Esophagus squamous epithelium (tissue), 5 donors: ENCODE results near the gene TNP2. TPM values are rescaled to one million over a fixed set of nuclear protein-coding genes. Genes with fewer than 3 reads are reported as not detected.

Experiments used
- DNase-seq: peaks from one replicate; lab custom pipeline; 2025; lab: John Stamatoyannopoulos, UW
- H3K27ac ChIP-seq, 4 donors: fragments of 200-600 bp; sonication (generic); one replicate each; pipeline ENCODE4 v1.5.1; 2016 to 2019; ENCODE audit warnings: mild to moderate bottlenecking in 1 of 4
- H3K27me3 ChIP-seq, 4 donors: fragments of 200-600 bp; sonication (generic); 1 replicate in 3 of 4; 2 replicates in 1 of 4; pipeline versions ENCODE4 v1.5.1 to v1.6.0; 2017 to 2021; ENCODE audit warnings: antibody characterized with exemption in 1 of 4
- H3K36me3 ChIP-seq, 3 donors: fragments of 200-600 bp; sonication (generic); one replicate each; pipeline ENCODE4 v1.5.1; 2016 to 2019
- H3K4me1 ChIP-seq, 3 donors: fragments of 200-600 bp; sonication (generic); one replicate each; pipeline ENCODE4 v1.5.1; 2017 to 2019
- H3K4me3 ChIP-seq, 4 donors: fragments of 200-600 bp; sonication (generic); 1 replicate in 3 of 4; 2 replicates in 1 of 4; pipeline ENCODE4 v1.5.1; 2016 to 2019; ENCODE audit warnings: mild to moderate bottlenecking in 2 of 4, moderate library complexity in 1 of 4
- H3K9me3 ChIP-seq, 3 donors: fragments of 200-600 bp; sonication (generic); one replicate each; pipeline ENCODE4 v1.5.1; 2016 to 2019
- POLR2A ChIP-seq, 4 donors: fragments of 450-650 bp; IDR thresholded peaks; one replicate each; pipeline ENCODE4 v1.6.1; 2017; ENCODE audit warnings: antibody characterized with exemption in 4 of 4, mild to moderate bottlenecking in 4 of 4, moderate library complexity in 3 of 4
- WGBS, 2 donors: methylation state at CpG; one replicate each; pipeline ENCODE4 v1.1.5; 2018; 5-methylcytosine and 5-hydroxymethylcytosine counted together
- intact Hi-C: fragments of 100-400 bp; cut with DNase I; formaldehyde crosslinking; loops from one replicate; pipeline ENCODE4 v1.15.0; 2022
- total RNA-seq, 4 donors: library from RNA; depleted of rRNA; stranded (reverse); fragments of >200 nt; gene quantifications; one replicate each; pipeline ENCODE4 v1.1.0, GENCODE V29; 2016
- TF ChIP-seq, protein P1 (sequence below), 6 experiments: fragments of 450-650 bp in 4 of 6; fragments of 200-600 bp in 2 of 6; sonication (generic) in 2 of 6; IDR thresholded peaks; one replicate each; pipeline ENCODE4 v1.5.1; 2016 to 2019; ENCODE audit warnings: antibody characterized with exemption in 6 of 6, mild to moderate bottlenecking in 4 of 6, moderate library complexity in 4 of 6
- donor health status: DM: yes; HTN: yes; CAD: no.

The TNP2 gene
- total RNA-seq, 4 donors from 2014 or later: not detected

DNA sequence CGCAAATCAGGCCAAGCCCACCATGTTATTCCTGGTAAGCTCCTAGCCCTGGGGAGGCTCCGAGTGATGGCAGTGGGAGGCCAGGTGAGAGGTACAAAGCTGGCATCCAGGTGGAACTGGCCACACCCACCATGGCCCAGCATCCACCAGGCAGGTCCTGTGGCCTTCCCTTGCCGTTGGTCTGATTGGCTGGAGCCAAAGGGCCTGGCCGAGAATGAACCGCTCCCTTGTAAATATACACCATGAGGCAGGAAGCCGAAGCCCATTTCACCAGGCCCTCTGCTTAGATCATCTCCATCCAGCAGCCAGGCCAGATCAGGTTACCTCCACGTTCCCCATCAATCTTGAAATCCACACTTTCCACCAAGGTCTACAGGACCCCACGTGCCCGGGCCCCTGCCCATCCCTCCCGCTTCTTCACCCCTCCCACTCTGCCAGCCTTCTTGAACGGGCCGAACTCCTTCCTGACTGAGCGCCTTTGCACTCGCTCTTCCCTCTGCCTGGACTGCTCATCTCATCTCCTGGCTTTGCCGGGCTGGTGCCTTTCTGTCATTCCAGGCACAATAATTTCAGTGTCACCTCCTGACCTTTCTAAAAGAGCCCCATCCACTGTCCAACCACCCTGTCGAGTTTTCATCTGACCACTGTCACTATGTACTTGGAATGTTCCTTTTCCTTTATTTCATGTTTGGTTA is 18.9 kb downstream of the TNP2 start:
- TF ChIP-seq POLR2A (IDR thresholded peaks at IDR 0.05): no peak
- TF ChIP-seq, protein P1, sequence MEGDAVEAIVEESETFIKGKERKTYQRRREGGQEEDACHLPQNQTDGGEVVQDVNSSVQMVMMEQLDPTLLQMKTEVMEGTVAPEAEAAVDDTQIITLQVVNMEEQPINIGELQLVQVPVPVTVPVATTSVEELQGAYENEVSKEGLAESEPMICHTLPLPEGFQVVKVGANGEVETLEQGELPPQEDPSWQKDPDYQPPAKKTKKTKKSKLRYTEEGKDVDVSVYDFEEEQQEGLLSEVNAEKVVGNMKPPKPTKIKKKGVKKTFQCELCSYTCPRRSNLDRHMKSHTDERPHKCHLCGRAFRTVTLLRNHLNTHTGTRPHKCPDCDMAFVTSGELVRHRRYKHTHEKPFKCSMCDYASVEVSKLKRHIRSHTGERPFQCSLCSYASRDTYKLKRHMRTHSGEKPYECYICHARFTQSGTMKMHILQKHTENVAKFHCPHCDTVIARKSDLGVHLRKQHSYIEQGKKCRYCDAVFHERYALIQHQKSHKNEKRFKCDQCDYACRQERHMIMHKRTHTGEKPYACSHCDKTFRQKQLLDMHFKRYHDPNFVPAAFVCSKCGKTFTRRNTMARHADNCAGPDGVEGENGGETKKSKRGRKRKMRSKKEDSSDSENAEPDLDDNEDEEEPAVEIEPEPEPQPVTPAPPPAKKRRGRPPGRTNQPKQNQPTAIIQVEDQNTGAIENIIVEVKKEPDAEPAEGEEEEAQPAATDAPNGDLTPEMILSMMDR (IDR thresholded peaks at IDR 0.05): no peak
- Histone ChIP-seq H3K36me3 (no peaks in the 10 kb centered on the region), H3K27ac (no peak overlapping the region), H3K4me1 (peaks cover 9 to 43% (median 13%) of the 10 kb centered on the region in 3 donors), H3K9me3 (no peaks in the 10 kb centered on the region), H3K27me3 (peaks cover 0 to 31% (median 0%) of the 10 kb centered on the region in 4 donors), H3K4me3 (no peak overlapping the region)
- intact Hi-C loops: loop anchor here (10.0 kb wide), 1 partner anchor 105 kb away; no protein-coding TSS in a partner anchor
- WGBS, 2 donors: 62 to 66% methylated on average over 11 to 14 of the region's 16 CpGs
- DNase-seq: no peak

DNA sequence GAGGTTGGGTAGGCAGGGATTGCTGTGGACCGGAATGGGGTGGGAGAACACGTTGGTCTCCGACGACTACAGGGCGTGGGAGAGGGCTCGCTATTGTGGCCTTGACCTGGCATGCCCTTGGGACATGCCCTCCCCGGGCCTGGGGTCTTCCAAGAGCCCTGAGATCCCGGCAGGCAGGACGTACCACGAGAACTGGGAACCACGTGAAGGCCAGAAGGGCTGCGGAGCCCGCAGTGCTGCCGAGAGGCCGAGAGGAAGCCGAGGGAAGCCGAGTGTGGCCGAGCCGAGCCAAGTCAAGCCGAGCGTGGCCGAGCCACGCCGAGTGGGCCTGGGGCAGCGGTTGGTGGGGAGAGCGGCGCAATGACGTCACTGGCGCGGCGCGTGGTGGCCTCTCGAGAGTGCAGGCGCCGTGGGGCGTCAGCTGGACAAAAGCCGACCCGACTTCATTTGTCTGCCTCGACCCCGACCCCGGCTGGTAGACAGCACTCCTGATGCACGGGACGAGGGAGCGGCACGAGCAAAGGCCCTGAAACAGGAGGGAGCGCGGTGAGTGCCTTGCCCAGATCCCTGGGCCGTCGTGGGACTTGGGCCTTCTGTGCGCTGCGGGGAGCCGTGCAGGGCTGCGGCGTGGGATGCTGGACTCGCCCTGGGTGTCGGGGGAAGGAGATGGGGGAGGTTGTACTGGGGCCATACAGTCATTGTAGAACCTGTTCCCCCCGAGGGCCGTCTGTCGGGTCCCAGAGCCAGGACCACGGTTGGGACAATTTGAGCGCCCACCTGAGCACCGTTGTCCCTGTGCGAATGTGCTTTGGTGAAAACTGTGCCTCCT is 19.7 kb downstream of the TNP2 start:
- Histone ChIP-seq H3K4me1 (peaks cover under 1 to 36% (median 11%) of the 10 kb centered on the region in 3 donors), H3K36me3 (no peaks in the 10 kb centered on the region), H3K27me3 (peaks cover 0 to 33% (median 0%) of the 10 kb centered on the region in 4 donors), H3K27ac (no peak overlapping the region), H3K9me3 (no peaks in the 10 kb centered on the region), H3K4me3 (no peak overlapping the region)
- intact Hi-C loops: loop anchor here (10.0 kb wide), 1 partner anchor 105 kb away; no protein-coding TSS in a partner anchor
- no peak for TF ChIP-seq POLR2A (IDR thresholded peaks at IDR 0.05)
- TF ChIP-seq, protein P1 (IDR thresholded peaks at IDR 0.05): no peak
- WGBS, 2 donors: 84 to 91% methylated on average over 26 to 40 of the region's 63 CpGs
- DNase-seq: no peak

DNA sequence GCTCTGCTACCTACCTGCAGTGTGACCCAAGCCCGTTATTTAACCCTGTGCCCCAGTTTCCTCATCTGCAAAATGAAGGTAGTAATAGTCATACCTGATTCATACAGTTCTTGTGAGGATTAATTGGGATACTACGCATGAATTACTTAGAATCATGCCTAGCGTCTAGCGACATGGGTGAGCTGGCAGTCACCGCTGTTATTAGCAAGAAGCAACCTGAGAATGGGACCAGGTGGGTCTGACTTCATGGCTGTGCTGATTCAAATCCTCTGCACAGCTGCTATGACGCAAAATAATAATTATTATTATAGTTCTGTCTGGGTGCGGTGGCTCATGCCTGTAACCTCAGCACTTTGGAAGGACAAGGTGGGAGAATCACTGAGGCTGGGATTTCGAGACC is 21.0 kb downstream of the TNP2 start:
- H3K4me3 ChIP-seq: no peak overlapping the region
- peaks cover 0 to 22% (median 4%) of the 10 kb centered on the region in 3 donors for H3K4me1 ChIP-seq
- no peak for DNase-seq
- intact Hi-C loops: no loop called here
- no peaks in the 10 kb centered on the region for H3K36me3 ChIP-seq
- WGBS, 2 donors: 40 to 51% methylated on average over 8 of the region's 8 CpGs
- no peaks in the 10 kb centered on the region for H3K9me3 ChIP-seq
- peaks cover 0 to 31% (median 0%) of the 10 kb centered on the region in 4 donors for H3K27me3 ChIP-seq
- no peak overlapping the region for H3K27ac ChIP-seq
- TF ChIP-seq POLR2A (IDR thresholded peaks at IDR 0.05): no peak
- TF ChIP-seq, protein P1 (IDR thresholded peaks at IDR 0.05): no peak

DNA sequence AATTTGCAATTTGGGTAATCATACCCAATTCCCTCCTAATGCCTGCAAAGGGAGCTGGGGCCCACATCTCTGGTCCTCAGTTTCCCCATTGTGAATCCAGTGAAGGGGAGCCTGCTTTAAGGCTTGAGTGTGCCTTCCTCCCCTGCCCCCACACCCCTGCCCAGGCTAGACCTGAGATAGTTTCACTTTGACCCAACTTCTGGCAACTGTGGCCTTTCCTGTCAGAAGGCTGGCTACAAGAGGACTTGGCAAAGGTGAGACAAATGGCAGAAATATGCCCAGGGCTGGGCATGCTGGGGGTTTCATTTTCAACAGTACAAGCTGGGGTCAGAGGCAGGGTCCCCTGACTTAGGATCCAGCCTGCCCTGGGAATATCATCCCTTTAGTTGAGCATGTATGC is 23.1 kb downstream of the TNP2 start:
- Histone ChIP-seq H3K27ac (no peak overlapping the region), H3K9me3 (no peaks in the 10 kb centered on the region)
- intact Hi-C loops: no loop called here

More for the DNA sequence above, 23.1 kb downstream of the TNP2 start:
- H3K4me3 ChIP-seq: no peak overlapping the region
- H3K4me1 ChIP-seq: peaks cover 0 to 8% (median 0%) of the 10 kb centered on the region in 3 donors
- TF ChIP-seq, protein P1 (IDR thresholded peaks at IDR 0.05): no peak
- TF ChIP-seq POLR2A (IDR thresholded peaks at IDR 0.05): no peak
- no peaks in the 10 kb centered on the region for H3K36me3 ChIP-seq
- H3K27me3 ChIP-seq: peaks cover 0 to 33% (median 0%) of the 10 kb centered on the region in 4 donors
- no peak for DNase-seq
